H9 (cell line): Measurements from ENCODE around the gene USP36. TPM values are rescaled to one million over a fixed set of nuclear protein-coding genes. Genes with fewer than 3 reads are reported as not detected.

Experiments
- DNase-seq: peaks from one replicate; pipeline ENCODE4 v3.0.0-alpha.2; 2017
- H2AFZ ChIP-seq: one replicate; pipeline ENCODE4 v1.6.1; 2013; ENCODE audit warnings: mild to moderate bottlenecking, low read length, control low read depth, moderate library complexity
- H2AK5ac ChIP-seq: 2 replicates; pipeline ENCODE4 v1.6.1; 2013; ENCODE audit warnings: low read length, control low read depth, mixed read lengths; ENCODE audit not compliant: insufficient read length
- H2BK120ac ChIP-seq: one replicate; pipeline ENCODE4 v1.6.1; 2013; ENCODE audit warnings: low read depth, mild to moderate bottlenecking, low read length, control low read depth, inconsistent platforms; ENCODE audit not compliant: poor library complexity, severe bottlenecking
- H2BK12ac ChIP-seq: 2 replicates; pipeline ENCODE4 v1.6.1; 2013; ENCODE audit warnings: low read length, control low read depth, mixed read lengths, low read depth; ENCODE audit not compliant: insufficient read length
- H2BK15ac ChIP-seq: 2 replicates; pipeline ENCODE4 v1.6.1; 2013; ENCODE audit warnings: low read depth, low read length, control low read depth
- H2BK20ac ChIP-seq: one replicate; pipeline ENCODE4 v1.6.1; 2013; ENCODE audit warnings: low read depth, mild to moderate bottlenecking, low read length, control low read depth, inconsistent platforms; ENCODE audit not compliant: poor library complexity, severe bottlenecking
- H2BK5ac ChIP-seq: 2 replicates; pipeline ENCODE4 v1.6.1; 2013; ENCODE audit warnings: low read length, control low read depth, mixed read lengths; ENCODE audit not compliant: insufficient read length
- H3K14ac ChIP-seq: 2 replicates; pipeline ENCODE4 v1.6.1; 2013; ENCODE audit warnings: low read length, control low read depth; ENCODE audit not compliant: insufficient read depth
- H3K18ac ChIP-seq: 2 replicates; pipeline ENCODE4 v1.6.1; 2013; ENCODE audit warnings: low read depth, mild to moderate bottlenecking, mixed read lengths, low read length, control low read depth; ENCODE audit not compliant: insufficient read length
- H3K23ac ChIP-seq: 2 replicates; pipeline ENCODE4 v1.6.1; 2013; ENCODE audit warnings: low read length, control low read depth, mixed read lengths, low read depth; ENCODE audit not compliant: insufficient read length
- H3K23me2 ChIP-seq: 2 replicates; pipeline ENCODE4 v1.6.1; 2013; ENCODE audit warnings: low read depth, mild to moderate bottlenecking, mixed read lengths, low read length, control low read depth; ENCODE audit not compliant: insufficient read length, poor library complexity, severe bottlenecking
- H3K27ac ChIP-seq: 2 replicates; pipeline ENCODE4 v1.5.1; 2013; ENCODE audit warnings: low read length, control low read depth, mixed read lengths, low read depth; ENCODE audit not compliant: insufficient read length
- H3K27me3 ChIP-seq: 2 replicates; pipeline ENCODE4 v1.6.1; 2013; ENCODE audit warnings: low read length, control low read depth, inconsistent platforms; ENCODE audit not compliant: insufficient read depth
- H3K4ac ChIP-seq: 2 replicates; pipeline ENCODE4 v1.6.1; 2013; ENCODE audit warnings: low read depth, mild to moderate bottlenecking, control low read depth, inconsistent platforms, low read length, moderate library complexity
- H3K4me1 ChIP-seq: 2 replicates; pipeline ENCODE4 v1.6.1; 2013; ENCODE audit warnings: low read length, control low read depth, inconsistent platforms; ENCODE audit not compliant: insufficient read depth
- H3K4me2 ChIP-seq: 2 replicates; pipeline ENCODE4 v1.6.1; 2013; ENCODE audit warnings: low read length, control low read depth, mixed read lengths; ENCODE audit not compliant: insufficient read length, insufficient read depth
- H3K56ac ChIP-seq: 2 replicates; pipeline ENCODE4 v1.6.1; 2013; ENCODE audit warnings: low read depth, mild to moderate bottlenecking, mixed read lengths, low read length, control low read depth; ENCODE audit not compliant: insufficient read length
- H3K79me1 ChIP-seq: 2 replicates; pipeline ENCODE4 v1.6.1; 2013; ENCODE audit warnings: low read depth, mild to moderate bottlenecking, moderate library complexity, low read length, control low read depth, inconsistent platforms; ENCODE audit not compliant: insufficient read depth, poor library complexity, severe bottlenecking
- H3K79me2 ChIP-seq: 2 replicates; pipeline ENCODE4 v1.6.1; 2013; ENCODE audit warnings: low read length, control low read depth, inconsistent platforms; ENCODE audit not compliant: insufficient read depth
- H3K9ac ChIP-seq: 2 replicates; pipeline ENCODE4 v1.6.1; 2013; ENCODE audit warnings: low read length, control low read depth, mixed read lengths; ENCODE audit not compliant: insufficient read length; ENCODE audit errors: extremely low read depth
- H3K9me3 ChIP-seq: one replicate; pipeline ENCODE4 v1.6.1; 2013; ENCODE audit warnings: low read depth, low read length, inconsistent platforms; ENCODE audit not compliant: control insufficient read depth
- H3T11ph ChIP-seq: one replicate; pipeline ENCODE4 v1.6.1; 2013; ENCODE audit warnings: mild to moderate bottlenecking, low read length, control low read depth, inconsistent platforms
- H4K20me1 ChIP-seq: one replicate; pipeline ENCODE4 v1.6.1; 2013; ENCODE audit not compliant: control insufficient read depth, insufficient read length, insufficient read depth
- H4K5ac ChIP-seq: 2 replicates; pipeline ENCODE4 v1.6.1; 2013; ENCODE audit warnings: low read depth, mild to moderate bottlenecking, mixed read lengths, low read length, control low read depth; ENCODE audit not compliant: insufficient read length
- H4K8ac ChIP-seq: replicated peaks from 2 replicates; pipeline ENCODE4 v1.6.1; 2013; ENCODE audit warnings: low read length, control low read depth, mixed read lengths, low read depth; ENCODE audit not compliant: insufficient read length
- H4K91ac ChIP-seq: 2 replicates; pipeline ENCODE4 v1.6.1; 2013; ENCODE audit warnings: low read depth, mild to moderate bottlenecking, moderate library complexity, mixed read lengths, low read length, control low read depth; ENCODE audit not compliant: insufficient read length
- H3K27ac Mint-ChIP-seq, 3 experiments: 2 replicates in 2 of 3; 3 replicates in 1 of 3; pipeline ENCODE4 v1.8.0; 2020 to 2021; ENCODE audit warnings: mixed read lengths in 3 of 3, mild to moderate bottlenecking in 1 of 3, moderate library complexity in 1 of 3
- H3K27me3 Mint-ChIP-seq: 2 replicates; pipeline ENCODE4 v1.8.0; 2021; ENCODE audit warnings: low read depth, mild to moderate bottlenecking, moderate library complexity, mixed read lengths
- H3K36me3 Mint-ChIP-seq, 3 experiments: 2 replicates in 2 of 3; 3 replicates in 1 of 3; pipeline ENCODE4 v1.8.0; 2020 to 2021; ENCODE audit warnings: low read depth in 3 of 3, mixed read lengths in 3 of 3; ENCODE audit not compliant: insufficient read depth in 1 of 3
- H3K4me1 Mint-ChIP-seq, 2 experiments: 2 replicates each; pipeline ENCODE4 v1.8.0; 2020; ENCODE audit warnings: mixed read lengths in 2 of 2
- H3K4me3 Mint-ChIP-seq, 2 experiments: 2 replicates in 1 of 2; 3 replicates in 1 of 2; pipeline ENCODE4 v1.8.0; 2020 to 2021; ENCODE audit warnings: mild to moderate bottlenecking in 2 of 2, mixed read lengths in 2 of 2, moderate library complexity in 1 of 2
- H3K9me3 Mint-ChIP-seq, 2 experiments: 2 replicates in 1 of 2; 3 replicates in 1 of 2; pipeline ENCODE4 v1.8.0; 2020; ENCODE audit warnings: mild to moderate bottlenecking in 2 of 2, mixed read lengths in 2 of 2, moderate library complexity in 1 of 2
- CTCF ChIP-seq: fragments of 200-600 bp; sonication (generic); conservative IDR thresholded peaks from 3 replicates; pipeline ENCODE4 v1.8.0; 2021; ENCODE audit warnings: antibody characterized with exemption, mild to moderate bottlenecking
- WGBS: extraction: QIAGEN DNeasy Blood & Tissue Kit; methylation state at CpG from one replicate; pipeline ENCODE4 v1.1.7; 2013; ENCODE audit warnings: missing lambda C conversion rate, low lambda C conversion rate, mixed read lengths; ENCODE audit not compliant: insufficient read length; ENCODE audit errors: extremely low coverage; 5-methylcytosine and 5-hydroxymethylcytosine counted together
- total RNA-seq: library from RNA; stranded (reverse); gene quantifications from 2 replicates; pipeline ENCODE4 v1.2.1, GENCODE V29; 2021

The USP36 gene
- total RNA-seq, 1 experiment from 2014 or later: 106 TPM

GRCh38 chr17:78763561-78763960 is 77.1 kb downstream of the USP36 start:
- no peaks in the 10 kb centered on the region for H3K36me3 Mint-ChIP-seq
- Histone ChIP-seq H4K91ac (no peak overlapping the region), H3K79me1 (peaks cover 10% of the 10 kb centered on the region), H2AK5ac (no peak overlapping the region), H3K56ac (no peak overlapping the region), H3T11ph (no peak overlapping the region), H3K27me3 (no peaks in the 10 kb centered on the region), H2BK20ac (no peak overlapping the region), H4K5ac (no peak overlapping the region), H3K9me3 (no peaks in the 10 kb centered on the region), H2BK120ac (no peak overlapping the region), H3K79me2 (no peaks in the 10 kb centered on the region), H2AFZ (no peak overlapping the region), H3K4ac (no peak overlapping the region), H2BK15ac (no peak overlapping the region), H3K18ac (no peak overlapping the region), H3K23ac (no peak overlapping the region), H3K9ac (no peak overlapping the region), H3K23me2 (no peaks in the 10 kb centered on the region), H4K20me1 (no peaks in the 10 kb centered on the region), H3K14ac (no peak overlapping the region), H3K27ac (no peak overlapping the region), H4K8ac (no peak overlapping the region), H3K4me2 (no peak overlapping the region), H2BK12ac (no peak overlapping the region), H3K4me1 (peaks cover 2% of the 10 kb centered on the region; the same call in 1 of the 2 replicates), H2BK5ac (no peak overlapping the region)
- no peak overlapping the region for H3K4me3 Mint-ChIP-seq
- no peak overlapping the region for H3K27ac Mint-ChIP-seq
- TF ChIP-seq CTCF: no peak
- no peaks in the 10 kb centered on the region for H3K27me3 Mint-ChIP-seq
- H3K4me1 Mint-ChIP-seq: peaks cover 11% of the 10 kb centered on the region in 2 experiments
- H3K9me3 Mint-ChIP-seq: no peaks in the 10 kb centered on the region
- no peak for DNase-seq
- no CpG with 5 or more reads among the region's 3 CpGs for WGBS
